GM20000 (cell line): ENCODE data around the gene AAGAB.

Experiments used
- DNase-seq: peaks from one replicate; pipeline ENCODE4 v3.0.0; 2012; ENCODE audit warnings: low spot score
- TF ChIP-seq, protein P1 (sequence below): IDR thresholded peaks from 2 replicates; pipeline ENCODE4 v1.5.1; 2012; ENCODE audit warnings: mild to moderate bottlenecking, control low read depth; ENCODE audit errors: extremely low read depth, missing control alignments

The AAGAB gene

DNA sequence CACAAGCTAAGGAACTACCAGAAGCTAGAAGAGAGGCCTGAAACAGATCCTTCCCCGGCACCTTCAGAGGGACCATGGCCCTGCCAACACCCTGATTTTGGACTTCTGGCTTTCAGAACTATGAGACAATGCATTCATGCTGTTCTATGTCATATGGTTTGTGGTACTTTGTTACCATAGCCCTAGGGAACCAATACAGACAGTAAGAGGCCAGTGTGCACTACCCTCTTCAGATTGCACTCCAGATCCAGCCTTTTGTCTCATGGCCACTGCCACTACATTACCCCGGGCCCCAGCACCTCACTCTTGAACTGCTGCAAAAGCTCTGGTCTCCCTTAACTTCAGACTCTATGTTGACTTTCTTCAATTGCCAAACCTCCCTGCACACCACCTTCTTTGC lies 24.0 kb downstream of the AAGAB start:
- TF ChIP-seq, protein P1, sequence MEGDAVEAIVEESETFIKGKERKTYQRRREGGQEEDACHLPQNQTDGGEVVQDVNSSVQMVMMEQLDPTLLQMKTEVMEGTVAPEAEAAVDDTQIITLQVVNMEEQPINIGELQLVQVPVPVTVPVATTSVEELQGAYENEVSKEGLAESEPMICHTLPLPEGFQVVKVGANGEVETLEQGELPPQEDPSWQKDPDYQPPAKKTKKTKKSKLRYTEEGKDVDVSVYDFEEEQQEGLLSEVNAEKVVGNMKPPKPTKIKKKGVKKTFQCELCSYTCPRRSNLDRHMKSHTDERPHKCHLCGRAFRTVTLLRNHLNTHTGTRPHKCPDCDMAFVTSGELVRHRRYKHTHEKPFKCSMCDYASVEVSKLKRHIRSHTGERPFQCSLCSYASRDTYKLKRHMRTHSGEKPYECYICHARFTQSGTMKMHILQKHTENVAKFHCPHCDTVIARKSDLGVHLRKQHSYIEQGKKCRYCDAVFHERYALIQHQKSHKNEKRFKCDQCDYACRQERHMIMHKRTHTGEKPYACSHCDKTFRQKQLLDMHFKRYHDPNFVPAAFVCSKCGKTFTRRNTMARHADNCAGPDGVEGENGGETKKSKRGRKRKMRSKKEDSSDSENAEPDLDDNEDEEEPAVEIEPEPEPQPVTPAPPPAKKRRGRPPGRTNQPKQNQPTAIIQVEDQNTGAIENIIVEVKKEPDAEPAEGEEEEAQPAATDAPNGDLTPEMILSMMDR, result no peak
- DNase-seq, result no peak

- TF ChIP-seq, protein P1, result no peak
- no peak for DNase-seq
These were observed 26.2 kb downstream of the AAGAB start for GRCh38 chr15:67228286-67228685.

DNA sequence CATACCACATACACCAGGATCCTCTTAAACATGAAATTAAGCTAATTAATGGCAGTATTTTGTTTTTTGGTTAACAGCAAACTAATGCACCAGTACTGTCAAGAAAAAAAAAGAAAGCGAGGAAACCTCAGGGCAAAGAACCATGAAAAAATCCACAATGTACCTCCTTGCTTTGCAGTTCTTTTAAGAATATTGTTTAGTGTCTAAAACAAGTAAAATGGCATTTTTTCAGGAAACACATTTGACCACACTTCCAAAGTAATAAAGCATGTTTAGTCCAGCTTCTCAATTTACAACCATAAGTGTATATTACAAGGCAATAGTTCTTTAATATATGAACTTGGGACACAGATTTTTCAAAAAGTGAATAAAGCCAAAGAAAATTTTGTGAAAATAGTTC lies 26.6 kb downstream of the AAGAB start:
- TF ChIP-seq, protein P1, result no peak
- no peak for DNase-seq

DNA sequence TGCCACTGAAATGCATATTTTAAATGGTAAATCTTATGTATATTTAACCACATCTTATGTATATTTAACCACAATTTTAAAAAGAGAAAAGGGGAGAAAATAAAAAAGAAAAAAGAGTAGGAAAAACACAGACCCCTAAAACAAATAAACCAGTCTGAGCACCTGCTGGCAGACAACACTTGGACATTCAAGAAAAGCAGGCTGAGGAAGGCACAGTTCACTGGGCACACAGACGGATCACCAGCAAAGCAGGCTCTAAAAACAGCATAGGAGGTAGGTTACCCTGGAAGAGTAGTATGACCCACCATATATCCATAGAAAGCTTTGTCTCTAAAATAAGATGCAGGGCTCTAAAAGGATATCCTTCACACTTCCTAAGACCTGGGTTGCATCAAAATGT lies 27.0 kb downstream of the AAGAB start:
- TF ChIP-seq, protein P1, result no peak
- no peak for DNase-seq

- no peak for DNase-seq
- TF ChIP-seq, protein P1, result no peak
These were observed 29.1 kb downstream of the AAGAB start for GRCh38 chr15:67225336-67225735.

DNA sequence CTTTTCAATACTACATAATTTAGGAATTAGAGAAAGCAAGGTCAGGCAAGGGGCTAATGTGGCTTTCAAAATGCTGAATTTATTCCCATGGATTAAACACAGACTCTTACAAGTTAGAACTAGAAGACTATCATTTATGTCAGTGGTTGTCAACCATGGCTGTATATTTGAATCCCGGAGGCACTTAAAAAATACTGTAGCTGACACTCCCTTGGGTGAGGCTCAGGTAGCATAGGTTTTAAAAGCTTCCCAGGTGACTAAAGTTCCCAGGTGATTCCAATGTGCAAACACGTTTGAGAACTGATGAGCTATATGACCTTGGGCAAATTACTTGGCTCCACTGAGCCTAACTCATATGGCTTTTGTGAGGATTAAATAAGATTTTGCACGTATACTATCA lies 29.6 kb downstream of the AAGAB start:
- TF ChIP-seq, protein P1, result no peak
- DNase-seq, result no peak

DNA sequence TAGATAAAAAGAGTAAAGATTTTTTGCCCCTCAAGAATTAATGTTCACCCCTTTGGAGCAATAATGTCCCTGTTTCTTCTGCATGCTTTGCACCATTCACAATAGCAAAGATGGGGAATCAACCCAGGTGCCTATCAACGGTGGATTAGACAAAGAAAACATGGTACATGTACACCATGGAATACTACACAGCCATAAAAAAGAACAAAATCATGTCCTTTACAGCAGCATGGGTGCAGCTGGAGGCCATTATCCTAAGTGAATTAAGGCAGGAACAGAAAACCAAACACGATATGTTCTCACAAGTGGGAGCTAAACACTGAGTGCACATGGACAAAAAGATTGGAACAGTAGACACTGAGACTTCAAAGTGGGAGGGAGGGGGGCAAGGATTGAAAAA lies 35.2 kb downstream of the AAGAB start:
- TF ChIP-seq, protein P1, result no peak
- DNase-seq, result no peak
